PC-3 (cell line): ENCODE data around the gene NRIP2.

Experiments
- EZH2phosphoT487 ChIP-seq: fragments of 300-600 bp; sonication (generic); IDR thresholded peaks from 2 replicates; pipeline ENCODE4 v1.6.1; 2018; ENCODE audit warnings: mild to moderate bottlenecking, antibody characterized with exemption, low read length, borderline replicate concordance
- TF ChIP-seq, protein P1 (sequence below): fragments of 300-600 bp; sonication (generic); conservative IDR thresholded peaks from 2 replicates; pipeline ENCODE4 v1.5.1; 2017; ENCODE audit warnings: antibody characterized with exemption, low read depth, mild to moderate bottlenecking, low read length

DNA sequence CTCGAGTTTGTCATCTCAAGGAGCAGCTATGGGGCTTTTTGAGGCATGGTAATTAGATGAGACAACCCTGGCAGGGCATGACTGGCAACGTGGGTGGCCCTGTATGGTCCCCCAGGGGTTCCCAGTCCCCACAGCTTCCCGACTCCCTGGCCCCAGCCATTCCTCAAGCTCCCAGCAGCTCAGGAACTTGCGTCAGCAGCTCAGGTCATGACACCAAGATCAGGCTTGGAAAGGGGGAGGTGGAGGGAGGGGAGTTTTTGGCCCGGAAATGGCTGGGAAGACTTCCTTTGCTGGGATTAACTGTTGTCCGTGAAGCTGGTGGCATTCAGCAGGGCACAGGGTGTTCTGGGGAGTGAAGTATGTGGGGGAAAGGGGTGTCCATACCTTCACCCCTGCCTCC lies 10.4 kb upstream of the NRIP2 start:
- TF ChIP-seq, protein P1, sequence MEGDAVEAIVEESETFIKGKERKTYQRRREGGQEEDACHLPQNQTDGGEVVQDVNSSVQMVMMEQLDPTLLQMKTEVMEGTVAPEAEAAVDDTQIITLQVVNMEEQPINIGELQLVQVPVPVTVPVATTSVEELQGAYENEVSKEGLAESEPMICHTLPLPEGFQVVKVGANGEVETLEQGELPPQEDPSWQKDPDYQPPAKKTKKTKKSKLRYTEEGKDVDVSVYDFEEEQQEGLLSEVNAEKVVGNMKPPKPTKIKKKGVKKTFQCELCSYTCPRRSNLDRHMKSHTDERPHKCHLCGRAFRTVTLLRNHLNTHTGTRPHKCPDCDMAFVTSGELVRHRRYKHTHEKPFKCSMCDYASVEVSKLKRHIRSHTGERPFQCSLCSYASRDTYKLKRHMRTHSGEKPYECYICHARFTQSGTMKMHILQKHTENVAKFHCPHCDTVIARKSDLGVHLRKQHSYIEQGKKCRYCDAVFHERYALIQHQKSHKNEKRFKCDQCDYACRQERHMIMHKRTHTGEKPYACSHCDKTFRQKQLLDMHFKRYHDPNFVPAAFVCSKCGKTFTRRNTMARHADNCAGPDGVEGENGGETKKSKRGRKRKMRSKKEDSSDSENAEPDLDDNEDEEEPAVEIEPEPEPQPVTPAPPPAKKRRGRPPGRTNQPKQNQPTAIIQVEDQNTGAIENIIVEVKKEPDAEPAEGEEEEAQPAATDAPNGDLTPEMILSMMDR, result no peak
- TF ChIP-seq EZH2phosphoT487, result no peak
